HG03280 (cell line): Measurements from ENCODE around the gene TIMM44.
"Not testable (repeated sequence)": the region's sequence is repeated elsewhere in the genome, so short reads cannot be mapped to it uniquely, and the experiment has no call there.

Source experiments
- ATAC-seq: cut with Tn5 transposase; IDR thresholded peaks from one replicate; pipeline ENCODE4 v1.9.1; 2021; ENCODE audit warnings: mild to moderate bottlenecking, moderate library complexity; ENCODE audit not compliant: unreplicated experiment

Gene TIMM44

GRCh38 chr19:7902796-7903243 lies 40.6 kb downstream of the TIMM44 start:
- no peak for ATAC-seq

GRCh38 chr19:7901337-7901736 lies 42.1 kb downstream of the TIMM44 start:
- ATAC-seq: no peak

- no peak for ATAC-seq
Measured at GRCh38 chr19:7900931-7901330, 42.5 kb downstream of the TIMM44 start.

- no peak for ATAC-seq
Measured at GRCh38 chr19:7900401-7900870, 43.0 kb downstream of the TIMM44 start.

DNA sequence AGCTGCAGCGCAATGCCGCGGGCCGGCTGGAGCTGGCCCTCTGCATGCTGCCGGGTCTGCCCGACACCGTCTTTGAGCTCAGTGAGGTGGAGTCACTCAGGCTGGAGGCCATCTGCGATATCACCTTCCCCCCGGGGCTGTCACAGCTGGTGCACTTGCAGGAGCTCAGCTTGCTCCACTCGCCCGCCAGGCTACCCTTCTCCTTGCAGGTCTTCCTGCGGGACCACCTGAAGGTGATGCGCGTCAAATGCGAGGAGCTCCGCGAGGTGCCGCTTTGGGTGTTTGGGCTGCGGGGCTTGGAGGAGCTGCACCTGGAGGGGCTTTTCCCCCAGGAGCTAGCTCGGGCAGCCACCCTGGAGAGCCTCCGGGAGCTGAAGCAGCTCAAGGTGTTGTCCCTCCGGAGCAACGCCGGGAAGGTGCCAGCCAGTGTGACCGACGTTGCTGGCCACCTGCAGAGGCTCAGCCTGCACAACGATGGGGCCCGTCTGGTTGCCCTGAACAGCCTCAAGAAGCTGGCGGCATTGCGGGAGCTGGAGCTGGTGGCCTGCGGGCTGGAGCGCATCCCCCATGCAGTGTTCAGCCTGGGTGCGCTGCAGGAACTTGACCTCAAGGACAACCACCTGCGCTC lies 43.6 kb downstream of the TIMM44 start:
- ATAC-seq: no peak

- ATAC-seq: no peak
Measured at GRCh38 chr19:7898967-7899366, 44.5 kb downstream of the TIMM44 start.

- no peak for ATAC-seq
Measured at GRCh38 chr19:7897292-7897691, 46.2 kb downstream of the TIMM44 start.

DNA sequence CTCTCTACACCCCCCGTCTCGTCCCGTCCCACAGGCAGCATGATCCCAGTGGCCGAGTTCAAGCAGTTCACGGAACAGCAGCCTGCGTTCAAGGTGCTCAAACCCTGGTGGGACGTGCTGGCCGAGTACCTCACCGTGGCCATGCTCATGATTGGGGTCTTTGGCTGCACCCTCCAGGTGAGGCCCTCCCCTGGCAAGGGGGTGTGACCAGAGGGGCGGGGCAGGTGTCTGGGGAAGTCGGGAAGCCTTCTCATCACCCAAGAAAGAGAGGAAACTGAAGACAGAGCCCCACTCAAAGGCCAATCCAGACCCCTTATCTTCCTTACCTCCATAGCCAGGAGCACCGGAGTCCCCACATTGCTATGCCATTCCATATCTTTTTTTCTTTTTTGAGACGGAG lies 47.9 kb downstream of the TIMM44 start:
- ATAC-seq: no peak

- ATAC-seq: no peak
Measured at GRCh38 chr19:7894612-7895309, 48.7 kb downstream of the TIMM44 start.

DNA sequence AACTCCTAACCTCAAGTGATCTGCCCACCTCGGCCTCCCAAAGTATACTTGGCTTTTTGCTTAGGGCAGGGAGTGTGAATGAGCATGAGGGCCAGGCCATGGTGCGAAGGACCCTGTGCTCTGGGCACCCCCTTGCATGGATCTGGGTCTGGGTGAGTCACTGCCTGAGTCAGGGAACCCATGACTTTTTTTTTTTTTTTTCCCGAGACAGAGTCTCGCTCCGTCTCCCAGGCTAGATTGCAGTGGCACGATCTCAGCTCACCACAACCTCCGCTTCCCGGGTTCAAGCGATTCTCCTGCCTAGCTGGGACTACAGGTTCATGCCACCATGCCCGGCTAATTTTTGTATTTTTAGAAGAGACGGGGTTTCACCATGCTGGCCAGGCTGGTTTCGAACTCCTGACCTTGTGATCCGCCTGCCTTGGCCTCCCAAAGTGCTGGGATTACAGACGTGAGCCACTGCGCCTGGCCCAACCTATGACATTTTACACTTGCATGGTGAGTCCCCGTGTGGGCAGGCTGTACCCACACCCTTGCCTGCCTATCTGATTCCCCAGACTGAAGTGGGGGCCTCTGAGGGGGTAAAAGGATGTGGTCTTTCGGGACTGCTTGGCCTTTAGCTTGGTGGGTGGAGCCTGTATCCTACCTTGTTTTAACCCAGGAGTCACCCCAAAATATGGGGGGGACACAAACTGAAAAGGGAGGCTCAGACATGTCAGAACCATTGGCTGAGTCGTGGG lies 49.9 kb downstream of the TIMM44 start:
- ATAC-seq: not testable (repeated sequence)

GRCh38 chr19:7888826-7889217 lies 54.6 kb downstream of the TIMM44 start:
- ATAC-seq: no peak

GRCh38 chr19:7888145-7888825 lies 55.2 kb downstream of the TIMM44 start, which contains the start of gene LRRC8E:
LRRC8E (plus strand) TSS chr19:7888510; CDS start chr19:7895604, 7,094 bp downstream.
- no peak for ATAC-seq

DNA sequence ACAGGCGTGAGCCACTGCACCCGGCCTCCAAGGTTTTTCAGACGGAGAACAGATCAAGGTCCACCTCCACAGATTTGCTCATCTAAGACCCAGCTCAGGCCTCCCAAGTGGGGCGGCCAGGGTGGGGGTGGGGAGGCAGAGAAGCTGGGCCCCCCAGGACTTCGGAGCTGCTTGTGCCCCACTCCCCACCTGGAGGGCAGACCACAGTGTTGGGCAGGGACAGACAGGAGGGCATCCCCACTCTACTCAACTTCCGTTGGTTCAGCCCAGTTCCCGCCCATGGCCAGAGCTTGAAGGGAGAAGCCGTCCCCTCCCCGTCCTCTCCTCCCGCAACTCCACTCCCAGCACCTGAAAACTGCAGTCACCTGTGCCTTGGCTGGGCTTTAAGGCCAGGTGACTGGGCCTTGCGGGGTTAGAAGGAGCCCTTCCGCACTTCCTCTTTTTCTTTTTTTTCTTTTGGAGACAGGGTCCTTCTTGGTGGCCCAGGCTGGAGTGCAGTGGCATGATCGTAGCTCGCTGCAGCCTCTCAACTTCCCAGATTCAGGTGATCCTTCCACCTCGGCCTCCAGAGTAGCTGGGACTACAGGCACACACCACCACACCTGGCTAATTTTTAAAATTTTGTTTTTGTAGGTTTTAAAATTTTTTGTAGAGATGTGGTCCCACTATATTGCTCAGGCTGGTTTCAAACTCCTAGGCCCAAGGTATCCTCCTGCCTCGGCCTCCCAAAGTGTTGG lies 55.9 kb downstream of the TIMM44 start:
- no peak for ATAC-seq

DNA sequence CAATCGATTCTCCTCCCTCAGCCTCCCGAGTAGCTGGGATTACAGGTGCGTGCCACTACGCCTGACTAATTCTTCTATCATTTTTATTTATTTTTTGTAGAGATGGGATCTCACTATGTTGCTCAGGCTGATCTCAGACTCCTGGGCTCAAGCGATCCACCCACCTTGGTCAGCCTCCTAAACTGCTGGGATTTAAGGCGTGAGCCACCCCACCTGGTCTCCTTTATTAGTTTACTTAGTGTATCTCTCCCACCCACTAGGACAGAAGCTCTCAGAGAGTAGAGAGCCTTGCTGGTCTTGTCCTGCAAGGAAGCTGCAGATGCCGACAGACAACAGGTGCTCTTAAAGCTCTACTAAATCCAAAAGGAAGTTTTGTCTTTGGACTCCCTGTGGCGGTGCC lies 57.6 kb downstream of the TIMM44 start:
- ATAC-seq: no peak

DNA sequence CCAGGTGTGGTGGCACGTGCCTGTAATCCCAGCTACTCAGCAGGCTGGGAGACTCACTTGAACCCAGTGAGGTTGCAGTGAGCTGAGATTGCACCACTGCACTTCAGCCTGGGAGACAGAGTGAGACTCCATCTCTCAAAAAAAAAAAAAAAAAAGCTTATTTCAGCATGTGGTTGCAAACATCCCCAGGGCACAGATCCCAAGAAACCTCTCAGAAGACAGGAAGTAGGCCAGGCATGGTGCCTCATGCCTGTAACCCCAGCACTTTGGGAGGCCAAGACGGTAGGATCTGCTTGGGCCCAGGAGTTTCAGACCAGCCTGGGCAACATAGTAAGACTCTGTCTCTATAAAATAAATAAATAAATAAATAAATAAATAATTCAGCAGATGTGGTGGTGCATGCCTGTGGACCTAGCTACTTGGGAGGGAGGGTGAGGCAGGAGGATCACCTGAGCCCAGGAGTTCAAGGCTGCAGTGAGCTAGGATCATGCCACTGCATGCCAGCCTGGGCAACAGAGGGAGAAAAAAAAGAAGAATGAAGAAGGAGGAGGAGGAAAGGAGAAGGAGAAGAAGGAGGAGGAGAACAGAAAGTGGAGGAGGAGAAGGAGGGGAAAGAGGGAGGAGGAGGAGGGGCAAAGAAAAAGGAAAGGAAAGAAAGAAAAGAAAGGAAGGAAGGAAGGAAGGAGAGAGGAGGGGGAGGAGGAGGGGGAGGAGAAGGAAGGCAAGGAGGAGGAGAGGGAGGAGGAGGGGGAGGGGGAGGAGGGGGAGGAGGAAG lies 59.5 kb downstream of the TIMM44 start:
- ATAC-seq: no peak

- no peak for ATAC-seq
Measured at GRCh38 chr19:7883105-7883504, 60.4 kb downstream of the TIMM44 start.

DNA sequence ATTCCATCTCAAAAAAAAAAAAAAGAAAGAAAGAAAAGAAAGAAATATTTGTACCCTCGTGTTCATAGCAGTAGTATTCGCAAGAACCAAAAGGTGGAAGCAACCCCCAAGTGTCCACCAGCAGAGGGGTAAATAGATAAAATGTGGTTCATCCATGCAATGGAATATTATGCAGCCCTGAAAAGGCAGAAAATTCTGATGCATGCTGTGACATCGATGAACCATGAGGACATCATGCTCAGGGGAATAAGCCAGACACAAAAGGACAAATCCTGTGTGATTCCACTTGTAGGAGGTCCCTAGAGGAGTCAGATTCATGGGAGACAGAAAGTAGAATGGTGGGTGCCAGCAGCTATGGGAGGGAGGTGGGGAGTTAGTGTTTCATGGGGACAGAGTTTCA lies 61.6 kb downstream of the TIMM44 start:
- ATAC-seq: no peak

- ATAC-seq: no peak
Measured at GRCh38 chr19:7879836-7880235, 63.6 kb downstream of the TIMM44 start.

- no peak for ATAC-seq
Measured at GRCh38 chr19:7879111-7879807, 64.2 kb downstream of the TIMM44 start.
